Measurements from ENCODE around the gene UGP2. TPM values are rescaled to one million over a fixed set of nuclear protein-coding genes. Genes with fewer than 3 reads are reported as not detected.

Gene UGP2
- total RNA-seq, 1 experiment from 2014 or later, result 883 TPM

DNA sequence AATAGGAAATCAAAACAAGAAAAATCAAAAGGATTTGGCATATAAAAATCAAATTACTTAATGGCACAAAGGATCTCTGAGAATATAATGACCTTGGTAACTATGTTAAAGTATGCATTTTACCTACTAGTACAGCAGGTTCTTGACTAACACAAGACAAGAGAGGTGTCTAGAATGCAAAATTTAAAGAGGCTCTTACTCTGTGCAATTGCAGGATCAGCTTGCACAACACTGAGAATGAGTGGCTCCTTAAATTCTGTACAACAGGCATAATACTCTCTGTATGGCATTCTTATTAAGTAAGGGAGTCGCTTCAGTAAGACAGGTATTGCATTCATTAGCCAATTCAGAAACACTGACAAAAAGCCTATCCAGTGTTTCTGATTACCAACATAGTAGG is 72.6 kb downstream of the UGP2 start:
- Histone ChIP-seq H3K79me1 (ENCODE audit: insufficient read depth, low read depth, low read length, poor library complexity, severe bottlenecking) (no peaks in the 10 kb centered on the region), H2BK5ac (ENCODE audit: insufficient read length, low read length) (no peak overlapping the region), H2BK20ac (ENCODE audit: low read depth, low read length, poor library complexity, severe bottlenecking) (no peak overlapping the region), H3K27me3 (ENCODE audit: insufficient read depth, low read length) (no peaks in the 10 kb centered on the region), H2AK5ac (ENCODE audit: insufficient read length, low read length) (no peak overlapping the region), H3K23me2 (ENCODE audit: insufficient read length, low read depth, low read length, poor library complexity, severe bottlenecking) (no peaks in the 10 kb centered on the region), H3K14ac (ENCODE audit: insufficient read depth, low read length) (no peak overlapping the region), H3K23ac (ENCODE audit: insufficient read length, low read depth, low read length) (no peak overlapping the region), H3K9me3 (ENCODE audit: control insufficient read depth, low read depth, low read length) (no peaks in the 10 kb centered on the region), H2BK15ac (ENCODE audit: low read depth, low read length) (no peak overlapping the region), H2AFZ (ENCODE audit: low read length) (no peak overlapping the region), H4K91ac (ENCODE audit: insufficient read length, low read depth, low read length) (no peak overlapping the region), H3K4me1 (ENCODE audit: insufficient read depth, low read length) (no peaks in the 10 kb centered on the region), H2BK12ac (ENCODE audit: insufficient read length, low read depth, low read length) (no peak overlapping the region), H4K8ac (replicated peaks; ENCODE audit: insufficient read length, low read depth, low read length) (no peak overlapping the region), H4K20me1 (ENCODE audit: control insufficient read depth, insufficient read depth, insufficient read length) (no peaks in the 10 kb centered on the region), H3K4me2 (ENCODE audit: insufficient read depth, insufficient read length, low read length) (no peak overlapping the region), H3K79me2 (ENCODE audit: insufficient read depth, low read length) (no peaks in the 10 kb centered on the region), H3T11ph (ENCODE audit: low read length) (no peak overlapping the region), H4K5ac (ENCODE audit: insufficient read length, low read depth, low read length) (no peak overlapping the region), H3K18ac (ENCODE audit: insufficient read length, low read depth, low read length) (no peak overlapping the region), H3K4ac (ENCODE audit: low read depth, low read length) (no peak overlapping the region), H3K56ac (ENCODE audit: insufficient read length, low read depth, low read length) (no peak overlapping the region), H3K27ac (ENCODE audit: insufficient read length, low read depth, low read length) (no peak overlapping the region), H2BK120ac (ENCODE audit: low read depth, low read length, poor library complexity, severe bottlenecking) (no peak overlapping the region), H3K9ac (ENCODE audit: extremely low read depth, insufficient read length, low read length) (no peak overlapping the region)
- Mint-ChIP-seq H3K27me3 (ENCODE audit: low read depth) (no peaks in the 10 kb centered on the region), H3K36me3 (ENCODE audit: insufficient read depth in 1 of 3, low read depth in 3 of 3) (peaks cover 2 to 51% (median 35%) of the 10 kb centered on the region in 3 experiments; a peak in 5 of 7 replicates), H3K4me3 (no peak overlapping the region), H3K27ac (no peak overlapping the region), H3K4me1 (peaks cover 3 to 9% of the 10 kb centered on the region in 2 experiments; a peak in 2 of 4 replicates), H3K9me3 (no peaks in the 10 kb centered on the region)
- TF ChIP-seq, protein P1, sequence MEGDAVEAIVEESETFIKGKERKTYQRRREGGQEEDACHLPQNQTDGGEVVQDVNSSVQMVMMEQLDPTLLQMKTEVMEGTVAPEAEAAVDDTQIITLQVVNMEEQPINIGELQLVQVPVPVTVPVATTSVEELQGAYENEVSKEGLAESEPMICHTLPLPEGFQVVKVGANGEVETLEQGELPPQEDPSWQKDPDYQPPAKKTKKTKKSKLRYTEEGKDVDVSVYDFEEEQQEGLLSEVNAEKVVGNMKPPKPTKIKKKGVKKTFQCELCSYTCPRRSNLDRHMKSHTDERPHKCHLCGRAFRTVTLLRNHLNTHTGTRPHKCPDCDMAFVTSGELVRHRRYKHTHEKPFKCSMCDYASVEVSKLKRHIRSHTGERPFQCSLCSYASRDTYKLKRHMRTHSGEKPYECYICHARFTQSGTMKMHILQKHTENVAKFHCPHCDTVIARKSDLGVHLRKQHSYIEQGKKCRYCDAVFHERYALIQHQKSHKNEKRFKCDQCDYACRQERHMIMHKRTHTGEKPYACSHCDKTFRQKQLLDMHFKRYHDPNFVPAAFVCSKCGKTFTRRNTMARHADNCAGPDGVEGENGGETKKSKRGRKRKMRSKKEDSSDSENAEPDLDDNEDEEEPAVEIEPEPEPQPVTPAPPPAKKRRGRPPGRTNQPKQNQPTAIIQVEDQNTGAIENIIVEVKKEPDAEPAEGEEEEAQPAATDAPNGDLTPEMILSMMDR (conservative IDR thresholded peaks at IDR 0.05), result no peak
- no CpG with 5 or more reads among the region's 1 CpG for WGBS (ENCODE audit: extremely low coverage, insufficient read length, low lambda C conversion rate)
- DNase-seq, result no peak

Measured in H9 (cell line).